H1 (cell line): ENCODE data around the gene RSPH9. TPM values are rescaled to one million over a fixed set of nuclear protein-coding genes. Genes with fewer than 3 reads are reported as not detected.

ENCODE experiments used
- CTCF ChIA-PET: fragments of 300-600 bp; sonication (Branson Sonifier 250); formaldehyde crosslinking; loops from one replicate; lab custom pipeline; 2021; ENCODE audit not compliant: partially characterized antibody; lab: Charles Lee
- POLR2A ChIA-PET: fragments of 300-600 bp; sonication (Branson Sonifier 250); formaldehyde crosslinking; loops from one replicate; lab custom pipeline; 2021; ENCODE audit warnings: inconsistent platforms; ENCODE audit not compliant: partially characterized antibody; lab: Charles Lee
- DNase-seq, 2 experiments: peaks; one replicate each; pipeline versions ENCODE4 v3.0.0 to v3.0.0-alpha.2; 2010 to 2022; ENCODE audit warnings: low spot score in 2 of 2, low read depth in 1 of 2, mixed read lengths in 1 of 2
- FAIRE-seq: peaks from 2 replicates; lab custom pipeline; 2011; peaks lifted over from hg19 to GRCh38; lab: Jason Lieb, UNC
- H2AFZ ChIP-seq: 2 replicates; pipeline ENCODE4 v1.8.1; 2012; ENCODE audit warnings: low read length, inconsistent platforms
- H2AK5ac ChIP-seq: 2 replicates; pipeline ENCODE4 v1.6.1; 2013; ENCODE audit warnings: low read depth, low read length
- H2BK120ac ChIP-seq: replicated peaks from 2 replicates; pipeline ENCODE3; 2013; ENCODE audit warnings: low read depth, low read length, inconsistent platforms
- H2BK12ac ChIP-seq: 2 replicates; pipeline ENCODE4 v1.6.1; 2013; ENCODE audit warnings: low read depth, low read length
- H2BK15ac ChIP-seq: 2 replicates; pipeline ENCODE4 v1.6.1; 2013; ENCODE audit warnings: low read length
- H2BK20ac ChIP-seq: 2 replicates; pipeline ENCODE4 v1.6.1; 2013; ENCODE audit warnings: low read length
- H2BK5ac ChIP-seq: 2 replicates; pipeline ENCODE4 v1.6.1; 2013; ENCODE audit warnings: low read depth, low read length
- H3K14ac ChIP-seq: 2 replicates; pipeline ENCODE4 v1.6.1; 2013; ENCODE audit warnings: inconsistent platforms; ENCODE audit not compliant: insufficient read length
- H3K18ac ChIP-seq: 2 replicates; pipeline ENCODE4 v1.6.1; 2013; ENCODE audit warnings: low read length; ENCODE audit errors: extremely low read depth
- H3K23ac ChIP-seq: 2 replicates; pipeline ENCODE4 v1.6.1; 2013; ENCODE audit warnings: inconsistent platforms; ENCODE audit not compliant: insufficient read length
- H3K23me2 ChIP-seq: 2 replicates; pipeline ENCODE4 v1.6.1; 2013; ENCODE audit warnings: low read depth, low read length
- H3K27ac ChIP-seq: 2 replicates; pipeline ENCODE4 v1.6.1; 2011; ENCODE audit warnings: low read depth, low read length, inconsistent platforms
- H3K27me3 ChIP-seq, 4 experiments: replicated peaks in 1 of 4; 1 replicate in 1 of 4; 2 replicates in 3 of 4; pipeline versions ENCODE4 v1.6.1 to v1.8.1; 2011 to 2013; ENCODE audit warnings: low read length in 3 of 4, mild to moderate bottlenecking in 3 of 4, inconsistent platforms in 2 of 4, mixed read lengths in 2 of 4, moderate library complexity in 1 of 4; ENCODE audit not compliant: control insufficient read depth in 3 of 4, insufficient read depth in 3 of 4; ENCODE audit errors: extremely low read depth in 1 of 4
- H3K36me3 ChIP-seq, 4 experiments: 2 replicates each; pipeline versions ENCODE4 v1.6.1 to v1.8.1; 2011 to 2013; ENCODE audit warnings: mild to moderate bottlenecking in 4 of 4, low read length in 3 of 4, moderate library complexity in 2 of 4, control low read depth in 1 of 4, inconsistent platforms in 1 of 4; ENCODE audit not compliant: insufficient read depth in 4 of 4, control insufficient read depth in 2 of 4
- H3K4ac ChIP-seq: replicated peaks from 2 replicates; pipeline ENCODE3; 2013; ENCODE audit warnings: low read length, low read depth, mixed read lengths, inconsistent platforms; ENCODE audit not compliant: insufficient read length
- H3K4me1 ChIP-seq, 4 experiments: replicated peaks in 1 of 4; 1 replicate in 1 of 4; 2 replicates in 3 of 4; pipeline versions ENCODE4 v1.6.1 to v1.8.1; 2011 to 2013; ENCODE audit warnings: low read length in 3 of 4, inconsistent platforms in 2 of 4, mixed read lengths in 1 of 4; ENCODE audit not compliant: insufficient read depth in 4 of 4, control insufficient read depth in 3 of 4
- H3K4me2 ChIP-seq, 2 experiments: 2 replicates each; pipeline versions ENCODE4 v1.6.1 to v1.8.1; 2011 to 2013; ENCODE audit warnings: low read depth in 2 of 2, low read length in 2 of 2, control low read depth in 1 of 2, inconsistent platforms in 1 of 2, mild to moderate bottlenecking in 1 of 2; ENCODE audit not compliant: insufficient read depth in 1 of 2
- H3K4me3 ChIP-seq, 4 experiments: fragments of 200-600, 300-600 bp in 1 of 4; sonication (generic), shearing (Covaris generic), sonication (Bioruptor Twin) in 1 of 4; 2 replicates each; pipeline versions ENCODE4 v1.5.1 to v1.8.1; 2011 to 2016; ENCODE audit warnings: low read length in 4 of 4, low read depth in 3 of 4, control low read depth in 2 of 4, inconsistent platforms in 2 of 4, mild to moderate bottlenecking in 2 of 4, mixed read lengths in 1 of 4, moderate library complexity in 1 of 4; ENCODE audit not compliant: insufficient read depth in 2 of 4; ENCODE audit errors: extremely low read depth in 1 of 4
- H3K56ac ChIP-seq: replicated peaks from 2 replicates; pipeline ENCODE3; 2013; ENCODE audit warnings: low read depth, mild to moderate bottlenecking, mixed read lengths, low read length, inconsistent platforms; ENCODE audit not compliant: insufficient read length
- H3K79me1 ChIP-seq: 2 replicates; pipeline ENCODE4 v1.6.1; 2013; ENCODE audit warnings: low read depth, low read length, control low read depth
- H3K79me2 ChIP-seq, 2 experiments: 2 replicates each; pipeline versions ENCODE4 v1.6.1 to v1.8.1; 2012 to 2013; ENCODE audit warnings: low read length in 2 of 2, mild to moderate bottlenecking in 2 of 2, inconsistent platforms in 1 of 2; ENCODE audit not compliant: insufficient read depth in 2 of 2, control insufficient read depth in 1 of 2
- H3K9ac ChIP-seq, 4 experiments: replicated peaks in 1 of 4; 1 replicate in 1 of 4; 2 replicates in 3 of 4; pipeline versions ENCODE4 v1.6.1 to v1.8.1; 2011 to 2013; ENCODE audit warnings: low read depth in 3 of 4, low read length in 3 of 4, control low read depth in 2 of 4, mild to moderate bottlenecking in 2 of 4, moderate library complexity in 2 of 4, inconsistent platforms in 1 of 4; ENCODE audit errors: extremely low read depth in 1 of 4
- H3K9me3 ChIP-seq, 2 experiments: 2 replicates each; pipeline versions ENCODE4 v1.6.1 to v1.8.1; 2012 to 2013; ENCODE audit warnings: mild to moderate bottlenecking in 2 of 2, moderate library complexity in 2 of 2, control low read depth in 1 of 2, inconsistent platforms in 1 of 2, low read depth in 1 of 2, low read length in 1 of 2, mixed read lengths in 1 of 2; ENCODE audit not compliant: insufficient read depth in 2 of 2
- H4K20me1 ChIP-seq, 2 experiments: replicated peaks in 1 of 2; 2 replicates each; pipeline versions ENCODE3 to v1.8.1; 2011 to 2013; ENCODE audit warnings: inconsistent platforms in 2 of 2, low read length in 2 of 2, mild to moderate bottlenecking in 1 of 2; ENCODE audit not compliant: insufficient read depth in 2 of 2, control insufficient read depth in 1 of 2
- H4K5ac ChIP-seq: 2 replicates; pipeline ENCODE4 v1.6.1; 2013; ENCODE audit warnings: low read length, low read depth, mixed read lengths, inconsistent platforms; ENCODE audit not compliant: insufficient read length
- H4K8ac ChIP-seq: 2 replicates; pipeline ENCODE4 v1.8.0; 2013; ENCODE audit warnings: mild to moderate bottlenecking, moderate library complexity, low read length, inconsistent platforms; ENCODE audit not compliant: insufficient read depth; ENCODE audit errors: extremely low read depth
- H4K91ac ChIP-seq: replicated peaks from 2 replicates; pipeline ENCODE3; 2013; ENCODE audit warnings: low read length, mixed read lengths, inconsistent platforms; ENCODE audit not compliant: insufficient read length
- CBX5 ChIP-seq: fragments of 300-800, 300-1000 bp; sonication (generic); IDR thresholded peaks from 2 replicates; pipeline ENCODE4 v1.7.1; 2016; ENCODE audit warnings: antibody characterized with exemption, low read length, low read depth
- CEBPB ChIP-seq: IDR thresholded peaks from 2 replicates; pipeline ENCODE4 v1.6.1; 2012; ENCODE audit warnings: low read depth, low read length
- CHD1 ChIP-seq: IDR thresholded peaks from 2 replicates; pipeline ENCODE4 v1.6.1; 2012; ENCODE audit warnings: low read depth, low read length, improper control_type of control experiment
- GTF2F1 ChIP-seq: IDR thresholded peaks from 2 replicates; pipeline ENCODE4 v1.6.1; 2012; ENCODE audit warnings: low read depth, low read length, improper control_type of control experiment, borderline replicate concordance
- NANOG ChIP-seq: IDR thresholded peaks from 2 replicates; pipeline ENCODE4 v1.6.1; 2011; ENCODE audit warnings: low read length, low read depth, mild to moderate bottlenecking, inconsistent platforms; ENCODE audit not compliant: insufficient read depth, poor library complexity, severe bottlenecking
- NRF1 ChIP-seq: IDR thresholded peaks from 2 replicates; pipeline ENCODE4 v1.6.1; 2011; ENCODE audit warnings: mild to moderate bottlenecking, low read depth, low read length, improper control_type of control experiment
- RBBP5 ChIP-seq: IDR thresholded peaks from 2 replicates; pipeline ENCODE4 v1.7.1; 2012; ENCODE audit warnings: low read depth, mild to moderate bottlenecking, inconsistent platforms, low read length, moderate library complexity, borderline replicate concordance
- RFX5 ChIP-seq: IDR thresholded peaks from 2 replicates; pipeline ENCODE4 v1.6.1; 2011; ENCODE audit warnings: low read depth, low read length, improper control_type of control experiment, borderline replicate concordance
- SP4 ChIP-seq: IDR thresholded peaks from 2 replicates; pipeline ENCODE4 v1.6.1; 2012; ENCODE audit warnings: low read length, inconsistent platforms
- TAF1 ChIP-seq: IDR thresholded peaks from 2 replicates; pipeline ENCODE4 v1.6.1; 2011; ENCODE audit warnings: mild to moderate bottlenecking, low read depth, low read length
- TBP ChIP-seq: IDR thresholded peaks from 2 replicates; pipeline ENCODE4 v1.6.1; 2011; ENCODE audit warnings: low read depth, low read length, improper control_type of control experiment
- WGBS, 2 experiments: shearing (Covaris generic) in 1 of 2; methylation state at CpG; one replicate each; pipeline versions ENCODE4 v1.1.6 to v1.1.7; 2013 to 2015; ENCODE audit warnings: low lambda C conversion rate in 2 of 2, mixed read lengths in 2 of 2, inconsistent platforms in 1 of 2, low coverage in 1 of 2, missing lambda C conversion rate in 1 of 2; ENCODE audit not compliant: insufficient replicate concordance in 2 of 2, insufficient coverage in 1 of 2, insufficient read length in 1 of 2; ENCODE audit errors: extremely low coverage in 1 of 2, missing lambda C conversion rate in 1 of 2; 5-methylcytosine and 5-hydroxymethylcytosine counted together
- polyA plus RNA-seq, 7 experiments: library from polyadenylated mRNA; depleted of rRNA in 3 of 7; stranded (reverse) in 5 of 7; unstranded in 2 of 7; fragments of >200 nt in 5 of 7; fragments of 200-250 nt in 2 of 7; gene quantifications; 1 replicate in 5 of 7; 2 replicates in 1 of 7; 4 replicates in 1 of 7; pipeline versions ENCODE4 v1.2.1 to v1.2.3, GENCODE V29; 2011 to 2013; ENCODE audit warnings: missing spikeins in 2 of 7, mixed read lengths in 2 of 7
- total RNA-seq: library from RNA; stranded (reverse); fragmentation: NEBNext Ultra II Directional; extraction: Animal tissue kit (Norgen Biotek cat#: 25700); gene quantifications from 2 replicates; pipeline ENCODE4 v1.2.1, GENCODE V29; 2021
- TF ChIP-seq, protein P1 (sequence below): IDR thresholded peaks from 2 replicates; pipeline ENCODE4 v1.6.1; 2011; ENCODE audit warnings: low read length, improper control_type of control experiment

Gene RSPH9
- total and polyA plus RNA-seq, 2 of the 8 experiments (the other 6 are each of a cell fraction or from before 2014, with no cell fraction given): 0.15 to 0.23 TPM

DNA sequence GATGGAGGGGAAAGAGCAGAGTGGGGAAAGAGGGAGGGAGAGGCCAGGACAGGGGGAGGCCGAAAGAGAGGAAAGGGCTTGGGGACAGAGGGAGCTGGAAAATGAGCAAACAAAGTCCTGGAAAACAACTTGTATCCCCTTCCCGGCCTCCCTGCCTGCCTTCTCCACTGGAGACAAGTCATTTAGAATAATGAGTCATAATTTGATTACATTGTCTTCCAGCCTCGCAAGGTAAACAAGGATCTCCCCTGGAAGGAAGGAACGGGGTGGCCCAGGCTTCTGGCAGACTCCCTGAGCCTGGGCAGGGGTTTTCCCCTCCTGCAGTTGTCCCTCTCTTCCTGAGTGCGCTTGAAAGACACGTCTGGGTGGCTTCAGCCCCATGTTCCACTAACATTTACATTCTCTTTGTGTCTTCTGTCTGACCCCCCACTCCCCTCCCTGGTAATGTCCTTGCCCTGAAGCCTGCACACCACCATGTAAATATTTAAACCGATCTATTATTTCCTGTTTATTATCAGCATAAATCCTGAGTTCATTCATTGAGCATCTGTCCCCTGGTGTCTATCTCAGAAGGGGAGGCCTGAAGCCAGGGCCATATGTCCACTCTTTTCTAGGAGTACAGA, 54.8 kb downstream of the RSPH9 start:
- H3K4me2 ChIP-seq: 0 out of 4 replicates have a peak overlapping the region, but pooled peaks have one; percentile 6 to 27
- peak overlapping the region; percentile 1; the same call in 1 of the 2 replicates for H2BK5ac ChIP-seq
- H4K91ac ChIP-seq: no peak overlapping the region
- H3K27me3 ChIP-seq: no peaks in the 10 kb centered on the region
- H3K79me2 ChIP-seq: no peaks in the 10 kb centered on the region
- WGBS, 2 experiments: 48% methylated on average over 6 of the region's 7 CpGs; no CpG with 5 or more reads in 1 of the 2 experiments
- H4K8ac ChIP-seq: no peak overlapping the region
- 0 out of 2 replicates have a peak overlapping the region, but pooled peaks have one; percentile 69 for H2BK20ac ChIP-seq
- H4K20me1 ChIP-seq: no peaks in the 10 kb centered on the region
- no peak overlapping the region for H3K23ac ChIP-seq
- H3K14ac ChIP-seq: no peak overlapping the region
- H3K9ac ChIP-seq: no peak overlapping the region; a peak in 1 of 7 replicates
- no peaks in the 10 kb centered on the region for H3K36me3 ChIP-seq
- H3K27ac ChIP-seq: peak overlapping the region; percentile 3; the same call in 1 of the 2 replicates
- no peak overlapping the region for H3K4ac ChIP-seq
- H3K56ac ChIP-seq: no peak overlapping the region
- no peak for TF ChIP-seq CBX5
- no peak for TF ChIP-seq SP4
- TF ChIP-seq CEBPB: no peak
- TF ChIP-seq RFX5: no peak
- no peak for TF ChIP-seq TBP
- no peak for TF ChIP-seq RBBP5
- TF ChIP-seq, protein P1, sequence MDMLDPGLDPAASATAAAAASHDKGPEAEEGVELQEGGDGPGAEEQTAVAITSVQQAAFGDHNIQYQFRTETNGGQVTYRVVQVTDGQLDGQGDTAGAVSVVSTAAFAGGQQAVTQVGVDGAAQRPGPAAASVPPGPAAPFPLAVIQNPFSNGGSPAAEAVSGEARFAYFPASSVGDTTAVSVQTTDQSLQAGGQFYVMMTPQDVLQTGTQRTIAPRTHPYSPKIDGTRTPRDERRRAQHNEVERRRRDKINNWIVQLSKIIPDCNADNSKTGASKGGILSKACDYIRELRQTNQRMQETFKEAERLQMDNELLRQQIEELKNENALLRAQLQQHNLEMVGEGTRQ: no peak
- no peak for TF ChIP-seq NRF1
- no peak for TF ChIP-seq CHD1
- no peak for TF ChIP-seq NANOG
- TF ChIP-seq TAF1: no peak
- TF ChIP-seq GTF2F1: no peak
- peaks cover 7% of the 10 kb centered on the region; the same call in 1 of the 2 replicates for H3K23me2 ChIP-seq
- H3K4me1 ChIP-seq: peaks cover 23 to 44% (median 31%) of the 10 kb centered on the region in 4 experiments
- DNase-seq (no peak), FAIRE-seq (no peak)
- peak overlapping the region; percentile 11 for H2BK12ac ChIP-seq
- no peaks in the 10 kb centered on the region for H3K9me3 ChIP-seq
- H3K4me3 ChIP-seq: peak overlapping the region in 1 of 4 experiments; percentile 2; a peak in 1 of 8 replicates
- H2BK15ac ChIP-seq: peak overlapping the region; percentile 75; the same call in 1 of the 2 replicates
- no peak overlapping the region for H2AK5ac ChIP-seq
- no peaks in the 10 kb centered on the region for H3K79me1 ChIP-seq
- CTCF ChIA-PET: interaction anchor here (0.9 to 1.5 kb wide), 2 partner anchors 31 to 108 kb away, joined by 3 to 5 read pairs; no protein-coding TSS in a partner anchor
- POLR2A ChIA-PET: interaction anchor here (0.7 to 1.1 kb wide), 3 partner anchors 14 to 45 kb away, joined by 3 read pairs; no protein-coding TSS in a partner anchor
- 0 out of 2 replicates have a peak overlapping the region, but pooled peaks have one; percentile 17 for H2AFZ ChIP-seq
- peak overlapping the region; percentile 68 for H3K18ac ChIP-seq
- no peak overlapping the region for H2BK120ac ChIP-seq
- no peak overlapping the region for H4K5ac ChIP-seq
